ENCODE data around the gene ZNF398.
"Not testable (repeated sequence)": the region's sequence is repeated elsewhere in the genome, so short reads cannot be mapped to it uniquely, and the experiment has no call there.

DNA sequence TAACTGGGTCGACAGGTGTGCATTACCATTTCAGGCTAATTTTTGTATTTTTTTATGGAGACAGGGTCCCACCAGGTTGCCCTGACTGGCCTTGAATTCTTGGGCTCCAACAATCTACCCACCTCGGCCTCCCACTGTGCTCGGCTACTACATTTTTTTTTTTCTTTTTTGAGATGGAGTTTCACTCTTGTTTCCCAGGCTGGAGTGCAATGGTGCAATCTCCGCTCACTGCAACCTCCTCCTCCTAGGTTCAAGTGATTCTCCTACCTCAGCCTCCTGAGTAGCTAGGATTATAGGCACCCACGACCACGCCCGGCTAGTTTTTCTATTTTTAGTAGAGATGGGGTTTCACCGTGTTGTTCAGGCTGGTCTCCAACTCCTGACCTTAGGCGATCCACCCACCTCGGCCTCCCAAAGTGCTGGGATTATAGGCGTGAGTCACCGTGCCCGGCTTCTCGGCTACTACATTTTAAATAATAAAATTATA is 2.8 kb upstream of the ZNF398 start:
- TF ChIP-seq, protein P1, sequence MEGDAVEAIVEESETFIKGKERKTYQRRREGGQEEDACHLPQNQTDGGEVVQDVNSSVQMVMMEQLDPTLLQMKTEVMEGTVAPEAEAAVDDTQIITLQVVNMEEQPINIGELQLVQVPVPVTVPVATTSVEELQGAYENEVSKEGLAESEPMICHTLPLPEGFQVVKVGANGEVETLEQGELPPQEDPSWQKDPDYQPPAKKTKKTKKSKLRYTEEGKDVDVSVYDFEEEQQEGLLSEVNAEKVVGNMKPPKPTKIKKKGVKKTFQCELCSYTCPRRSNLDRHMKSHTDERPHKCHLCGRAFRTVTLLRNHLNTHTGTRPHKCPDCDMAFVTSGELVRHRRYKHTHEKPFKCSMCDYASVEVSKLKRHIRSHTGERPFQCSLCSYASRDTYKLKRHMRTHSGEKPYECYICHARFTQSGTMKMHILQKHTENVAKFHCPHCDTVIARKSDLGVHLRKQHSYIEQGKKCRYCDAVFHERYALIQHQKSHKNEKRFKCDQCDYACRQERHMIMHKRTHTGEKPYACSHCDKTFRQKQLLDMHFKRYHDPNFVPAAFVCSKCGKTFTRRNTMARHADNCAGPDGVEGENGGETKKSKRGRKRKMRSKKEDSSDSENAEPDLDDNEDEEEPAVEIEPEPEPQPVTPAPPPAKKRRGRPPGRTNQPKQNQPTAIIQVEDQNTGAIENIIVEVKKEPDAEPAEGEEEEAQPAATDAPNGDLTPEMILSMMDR (IDR thresholded peaks at IDR 0.05; ENCODE audit: low read depth, low read length), result not testable (repeated sequence)
- not testable (repeated sequence) for TF ChIP-seq EZH2phosphoT487 (IDR thresholded peaks at IDR 0.05; ENCODE audit: low read depth)

All from OCI-LY3 (cell line).